Stimulated activated CD4-positive, alpha-beta T cell treated with anti-CD3 and anti-CD28 coated beads, Interleukin-15, amount 100 ng/mL, for 1 hour (primary cell): ENCODE measurements around the gene LY6G6D.
"Not testable (repeated sequence)": the region's sequence is repeated elsewhere in the genome, so short reads cannot be mapped to it uniquely, and the experiment has no call there.

Experiments used
- DNase-seq, 2 donors: peaks; one replicate each; pipeline ENCODE4 v3.0.0-alpha.2; 2020; ENCODE audit warnings: low read depth in 1 of 2, low spot score in 1 of 2

LY6G6D gene

DNA sequence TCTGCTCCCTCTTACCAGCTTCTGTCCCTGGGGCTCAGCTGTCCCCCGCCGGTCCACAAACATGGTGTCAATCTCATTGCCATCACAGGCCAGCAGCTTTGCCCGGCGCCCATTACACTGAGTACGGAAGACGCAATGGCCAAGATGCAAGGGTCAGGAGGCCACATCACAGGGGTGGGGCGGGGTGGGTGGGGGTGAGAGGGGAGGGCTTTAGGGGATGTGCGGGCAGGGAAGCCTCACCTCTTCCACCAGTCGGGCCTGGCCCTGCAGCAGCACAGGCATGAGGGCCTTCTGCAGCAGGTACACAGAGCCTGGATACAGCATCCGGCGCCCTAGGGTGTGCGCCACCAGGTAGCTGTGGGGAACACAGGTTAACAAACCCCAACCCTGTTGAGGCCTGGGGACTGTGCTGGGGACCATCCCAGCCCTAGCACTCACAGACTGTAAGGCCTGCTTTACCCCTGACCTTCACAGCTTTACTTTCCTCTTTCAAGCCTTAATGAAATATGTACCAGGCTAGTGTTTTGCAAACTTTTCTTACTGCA is 23.5 kb upstream of the LY6G6D start:
- DNase-seq = no peak

- DNase-seq = no peak
Measured at GRCh38 chr6:31692353-31692752, 22.8 kb upstream of the LY6G6D start.

- no peak for DNase-seq
Measured at GRCh38 chr6:31692886-31693285, 22.3 kb upstream of the LY6G6D start.

GRCh38 chr6:31693535-31693934 is 21.6 kb upstream of the LY6G6D start:
- DNase-seq = no peak

GRCh38 chr6:31697555-31697954 is 17.6 kb upstream of the LY6G6D start:
- no peak for DNase-seq

DNA sequence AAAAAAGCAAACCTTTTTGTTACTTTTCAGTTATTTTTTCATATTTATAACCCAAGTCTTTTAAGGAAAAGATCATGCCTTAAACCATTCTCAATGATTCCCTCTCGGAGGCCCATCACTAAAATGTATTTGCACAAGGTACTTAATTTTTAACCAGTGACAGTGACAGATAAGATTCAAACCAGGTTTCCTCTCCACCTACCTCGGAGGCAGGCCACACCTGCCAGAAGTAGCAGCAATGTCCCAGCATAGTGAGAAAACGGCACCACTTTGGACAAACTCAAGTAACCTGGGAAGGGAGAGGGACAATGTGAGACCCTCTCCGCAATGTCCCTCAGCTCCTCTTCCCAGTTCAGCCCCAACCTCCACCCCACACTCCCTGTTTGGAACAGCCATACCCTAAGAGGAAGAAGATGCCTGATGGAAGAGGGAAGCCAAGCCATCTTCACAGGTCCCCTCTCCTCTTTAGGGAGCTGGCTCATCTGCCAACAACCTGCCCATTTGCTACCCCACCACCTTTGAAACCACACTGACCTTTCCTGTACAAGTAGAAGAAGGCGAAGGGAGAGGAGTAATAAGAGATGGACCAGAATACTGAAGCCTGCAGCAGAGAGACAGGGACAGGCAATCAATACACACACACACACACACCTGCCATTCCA is 14.3 kb upstream of the LY6G6D start:
- DNase-seq = no peak

DNA sequence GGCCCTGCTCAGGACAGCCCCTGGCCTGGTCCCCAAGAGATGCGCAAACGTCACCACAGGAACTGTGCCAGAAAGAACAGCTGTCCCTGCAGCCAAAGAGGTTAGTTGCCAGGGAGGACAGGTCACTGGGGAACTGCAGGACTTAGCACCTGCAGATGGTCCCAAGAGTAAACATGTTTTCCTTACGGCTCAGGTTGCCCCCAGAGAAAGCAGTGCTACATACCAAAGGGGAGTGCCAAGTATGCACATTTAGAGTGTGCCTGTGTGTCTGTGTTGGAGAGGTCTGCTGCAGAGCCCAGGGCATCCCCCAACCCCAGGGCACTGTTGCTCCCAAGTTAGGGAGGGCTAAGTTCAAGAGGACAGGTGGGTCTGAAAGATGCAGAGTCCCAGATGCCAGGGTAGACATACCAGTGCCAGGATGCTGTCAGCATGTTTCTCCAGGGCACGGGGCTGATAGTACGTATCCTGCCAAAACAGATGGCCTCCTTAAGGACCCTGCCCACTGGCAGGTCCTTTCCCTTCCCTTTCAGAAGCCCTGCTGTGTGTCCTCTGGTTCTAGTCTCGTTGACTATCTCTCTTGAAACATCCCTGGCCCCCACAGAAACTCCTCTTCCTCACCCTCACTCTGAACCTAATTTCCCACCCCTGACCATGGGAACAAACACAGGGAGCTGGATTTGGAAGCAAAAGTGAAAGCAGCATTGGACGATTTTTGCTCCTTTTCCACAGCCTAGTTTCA is 13.3 kb upstream of the LY6G6D start:
- no peak for DNase-seq

DNA sequence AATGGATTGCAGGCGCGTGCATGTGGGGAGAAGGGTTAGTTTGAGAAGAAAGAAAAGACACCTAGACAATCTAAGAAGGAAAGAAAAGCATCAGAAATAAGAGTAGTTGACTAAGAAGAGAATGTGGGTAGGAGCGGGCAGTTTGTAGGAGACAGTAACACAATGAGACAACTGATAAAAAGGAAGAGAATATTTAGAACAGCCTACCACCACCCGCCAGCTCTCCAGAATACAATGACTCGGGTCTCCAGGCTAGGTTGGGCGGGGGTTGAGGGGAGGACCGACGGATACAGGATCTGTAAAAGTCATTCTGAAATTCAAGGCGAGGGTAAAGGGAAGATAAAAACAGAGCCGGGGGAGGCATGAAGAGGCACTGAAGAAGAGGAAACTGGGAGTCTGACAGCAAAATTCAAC is 12.7 kb upstream of the LY6G6D start:
- no peak for DNase-seq

GRCh38 chr6:31702819-31703716 is 12.1 kb upstream of the LY6G6D start, which contains the start of gene ABHD16A:
TSS of gene ABHD16A (minus strand) at chr6:31703324. CDS start at chr6:31703281, 43 bp downstream.
- DNase-seq = peak; percentile 95

DNA sequence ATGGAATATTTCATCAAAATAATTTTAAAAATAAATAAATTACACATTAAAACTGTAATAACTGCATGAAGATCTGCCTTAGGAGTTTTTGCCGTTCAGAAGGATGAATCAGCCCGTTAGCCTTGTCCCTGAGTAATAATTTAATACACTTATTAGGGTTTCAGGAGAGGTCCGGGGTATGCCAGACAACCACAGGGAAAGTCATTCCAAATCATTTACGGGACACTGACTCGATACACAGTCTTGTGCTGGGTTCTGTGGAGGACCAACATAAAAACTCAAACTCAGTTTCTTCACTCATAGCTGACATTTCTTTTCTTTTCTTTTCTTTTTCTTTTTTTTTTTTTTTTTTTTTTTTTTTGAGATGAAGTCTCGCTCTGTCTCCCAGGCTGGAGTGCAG is 9.2 kb upstream of the LY6G6D start:
- no peak for DNase-seq

- no peak for DNase-seq
Measured at GRCh38 chr6:31706599-31706998, 8.5 kb upstream of the LY6G6D start, which contains the start of gene LY6G6F. TSS of gene LY6G6F (plus strand) at chr6:31706866. CDS start at chr6:31706907, 41 bp downstream.

- DNase-seq = no peak
Measured at GRCh38 chr6:31707701-31708100, 7.4 kb upstream of the LY6G6D start.

DNA sequence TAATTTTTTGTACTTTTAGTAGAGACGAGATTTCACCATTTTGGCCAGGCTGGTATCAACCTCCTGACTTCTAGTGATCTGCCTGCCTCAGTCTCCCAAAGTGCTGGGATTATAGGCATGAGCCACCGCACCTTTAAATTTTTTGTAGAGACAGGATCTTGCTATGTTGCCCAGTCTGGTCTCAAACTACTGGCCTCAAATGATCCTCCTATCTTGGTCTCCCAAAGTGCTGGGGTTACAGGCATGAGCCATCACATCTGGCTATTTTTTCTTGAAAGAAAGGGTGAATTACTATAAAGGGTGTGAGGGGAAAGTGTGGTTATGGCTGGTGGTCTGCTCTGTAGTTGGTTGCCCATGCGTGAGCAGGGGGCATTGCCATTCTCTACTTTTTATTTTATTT is 6.9 kb upstream of the LY6G6D start:
- no peak for DNase-seq

- not testable (repeated sequence) for DNase-seq
Measured at GRCh38 chr6:31709157-31709556, 6.0 kb upstream of the LY6G6D start.

DNA sequence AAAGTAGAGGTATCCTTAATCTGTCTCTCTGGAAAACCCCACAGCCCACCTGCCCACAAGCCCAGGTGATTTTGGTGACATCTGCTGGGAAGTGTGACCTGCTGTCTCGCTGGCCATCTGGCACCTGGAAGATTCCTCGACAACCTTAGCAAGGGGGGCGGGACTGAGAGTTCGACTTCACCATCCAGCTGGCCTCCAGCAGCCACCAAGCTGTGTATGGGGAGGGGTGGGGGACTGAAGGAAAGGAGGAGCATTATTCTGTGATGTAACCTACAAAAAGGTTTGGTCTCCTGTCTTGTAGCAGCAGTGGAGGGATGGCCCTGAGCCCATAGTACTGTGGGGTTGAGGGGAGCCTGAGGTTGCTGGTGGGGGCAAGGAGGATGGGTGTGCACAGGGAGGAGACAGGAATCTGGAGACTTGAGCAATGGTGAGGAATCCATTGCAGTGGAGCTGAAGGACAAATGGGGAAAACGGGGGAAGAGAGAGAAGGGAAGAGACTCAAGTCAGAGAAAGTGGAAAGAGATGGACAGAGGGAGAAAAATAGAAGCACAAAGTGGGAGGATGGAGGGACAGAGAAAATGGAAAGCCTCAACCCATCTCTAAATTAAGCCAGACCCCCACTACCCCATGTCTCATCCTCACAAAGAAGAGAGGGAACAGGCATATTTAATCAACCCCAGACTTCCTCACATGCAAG is 4.5 kb upstream of the LY6G6D start:
- DNase-seq = no peak

GRCh38 chr6:31711233-31711632 is 3.9 kb upstream of the LY6G6D start:
- DNase-seq = no peak

- no peak for DNase-seq
Measured at GRCh38 chr6:31712296-31712695, 2.9 kb upstream of the LY6G6D start.

DNA sequence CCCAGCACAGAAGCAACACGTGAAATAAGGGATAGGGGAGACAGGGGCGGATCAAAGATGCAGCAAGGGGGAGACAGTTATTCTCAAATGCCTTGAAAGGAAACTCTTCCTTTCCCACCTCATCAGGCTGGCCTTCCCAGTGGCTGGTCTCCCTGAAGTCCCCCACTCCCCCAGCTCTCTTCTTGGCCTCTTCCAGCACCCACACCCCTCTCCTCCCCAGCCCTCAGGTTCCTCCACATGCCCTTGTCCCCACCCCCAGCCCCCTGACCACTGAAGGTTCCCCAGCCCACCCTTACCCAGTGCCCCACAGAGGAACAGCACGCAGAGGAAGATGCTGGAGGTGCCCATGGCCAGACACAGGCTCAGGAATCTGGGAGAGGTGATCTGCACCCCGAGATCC is 1.7 kb upstream of the LY6G6D start:
- DNase-seq = no peak

GRCh38 chr6:31713991-31714684 is 1.0 kb upstream of the LY6G6D start:
- no peak for DNase-seq
